HG02642 (cell line): ENCODE data around the gene DIO1.
A peak's percentile ranks its signal among the peaks of the same experiment; 100 is the strongest.
"Not testable (repeated sequence)": the region's sequence is repeated elsewhere in the genome, so short reads cannot be mapped to it uniquely, and the experiment has no call there.

Source experiments
- ATAC-seq: cut with Tn5 transposase; IDR thresholded peaks from one replicate; pipeline ENCODE4 v1.9.1; 2021; ENCODE audit warnings: mild to moderate bottlenecking; ENCODE audit not compliant: unreplicated experiment, poor library complexity

Gene DIO1

GRCh38 chr1:53893999-53894636 is at the start of gene DIO1:
Gene DIO1, plus strand, starts transcription at chr1:53894187. Its CDS starts 24 bp downstream, at chr1:53894211.
- ATAC-seq = no peak

GRCh38 chr1:53847980-53848379 is 46.0 kb upstream of the DIO1 start:
- no peak for ATAC-seq

- no peak for ATAC-seq
Measured at GRCh38 chr1:53850082-53850673, 43.8 kb upstream of the DIO1 start.

GRCh38 chr1:53851571-53852285 is 42.3 kb upstream of the DIO1 start:
- no peak for ATAC-seq

GRCh38 chr1:53860967-53861411 is 33.0 kb upstream of the DIO1 start:
- ATAC-seq = peak; percentile 53

- ATAC-seq = no peak
Measured at GRCh38 chr1:53862507-53862906, 31.5 kb upstream of the DIO1 start.

GRCh38 chr1:53868565-53868964 is 25.4 kb upstream of the DIO1 start:
- no peak for ATAC-seq

- no peak for ATAC-seq
Measured at GRCh38 chr1:53869454-53870117, 24.4 kb upstream of the DIO1 start.

GRCh38 chr1:53871221-53871620 is 22.8 kb upstream of the DIO1 start:
- no peak for ATAC-seq

- no peak for ATAC-seq
Measured at GRCh38 chr1:53871773-53872484, 22.1 kb upstream of the DIO1 start.

- not testable (repeated sequence) for ATAC-seq
Measured at GRCh38 chr1:53875150-53875549, 18.8 kb upstream of the DIO1 start.

GRCh38 chr1:53878492-53879105 is 15.4 kb upstream of the DIO1 start:
- no peak for ATAC-seq

GRCh38 chr1:53881853-53882252 is 12.1 kb upstream of the DIO1 start:
- not testable (repeated sequence) for ATAC-seq

- ATAC-seq = not testable (repeated sequence)
Measured at GRCh38 chr1:53883600-53883999, 10.4 kb upstream of the DIO1 start.

- ATAC-seq = no peak
Measured at GRCh38 chr1:53888681-53889080, 5.3 kb upstream of the DIO1 start.

- peak; percentile 92 for ATAC-seq
Measured at GRCh38 chr1:53889304-53890298, 4.4 kb upstream of the DIO1 start, which contains the start of gene YIPF1. Gene YIPF1, minus strand, starts transcription at chr1:53889797. Its CDS starts 860 bp downstream, at chr1:53888937.

GRCh38 chr1:53890522-53890941 is 3.5 kb upstream of the DIO1 start:
- ATAC-seq = no peak

- no peak for ATAC-seq
Measured at GRCh38 chr1:53891018-53891417, 3.0 kb upstream of the DIO1 start.

- no peak for ATAC-seq
Measured at GRCh38 chr1:53891678-53892077, 2.3 kb upstream of the DIO1 start.
